H1 (cell line): ENCODE data around the gene ZKSCAN1. TPM values are rescaled to one million over a fixed set of nuclear protein-coding genes. Genes with fewer than 3 reads are reported as not detected.

Experiments
- CHD7 ChIP-seq: fragments of 300-600 bp; sonication (generic); IDR thresholded peaks from 2 replicates; pipeline ENCODE4 v1.7.1; 2012; ENCODE audit warnings: low read length, moderate library complexity, mild to moderate bottlenecking, inconsistent platforms; ENCODE audit not compliant: insufficient replicate concordance
- CREB1 ChIP-seq: IDR thresholded peaks from 2 replicates; pipeline ENCODE4 v1.6.1; 2012; ENCODE audit warnings: inconsistent platforms
- EP300 ChIP-seq, 2 experiments: IDR thresholded peaks; 1 replicate in 1 of 2; 2 replicates in 1 of 2; pipeline ENCODE4 v1.6.1; 2011 to 2012; ENCODE audit warnings: low read depth in 2 of 2, low read length in 2 of 2, mild to moderate bottlenecking in 2 of 2, borderline replicate concordance in 1 of 2, inconsistent platforms in 1 of 2, moderate library complexity in 1 of 2
- KDM5A ChIP-seq: fragments of 200-600 bp; IDR thresholded peaks from 2 replicates; pipeline ENCODE4 v1.7.1; 2012; ENCODE audit warnings: mild to moderate bottlenecking, low read length, inconsistent platforms, mixed read lengths
- RAD21 ChIP-seq, 2 experiments: IDR thresholded peaks in 1 of 2; conservative IDR thresholded peaks in 1 of 2; 2 replicates each; pipeline ENCODE4 v1.6.1; 2011; ENCODE audit warnings: low read depth in 2 of 2, low read length in 2 of 2, improper control_type of control experiment in 1 of 2, inconsistent platforms in 1 of 2, mild to moderate bottlenecking in 1 of 2, moderate library complexity in 1 of 2
- RFX5 ChIP-seq: IDR thresholded peaks from 2 replicates; pipeline ENCODE4 v1.6.1; 2011; ENCODE audit warnings: low read depth, low read length, improper control_type of control experiment, borderline replicate concordance
- SIRT6 ChIP-seq: IDR thresholded peaks from one replicate; pipeline ENCODE4 v1.7.1; 2012; ENCODE audit warnings: low read length, inconsistent platforms
- SP4 ChIP-seq: IDR thresholded peaks from 2 replicates; pipeline ENCODE4 v1.6.1; 2012; ENCODE audit warnings: low read length, inconsistent platforms
- polyA plus RNA-seq, 7 experiments: library from polyadenylated mRNA; depleted of rRNA in 3 of 7; stranded (reverse) in 5 of 7; unstranded in 2 of 7; fragments of >200 nt in 5 of 7; fragments of 200-250 nt in 2 of 7; gene quantifications; 1 replicate in 5 of 7; 2 replicates in 1 of 7; 4 replicates in 1 of 7; pipeline versions ENCODE4 v1.2.1 to v1.2.3, GENCODE V29; 2011 to 2013; ENCODE audit warnings: missing spikeins in 2 of 7, mixed read lengths in 2 of 7
- total RNA-seq: library from RNA; stranded (reverse); fragmentation: NEBNext Ultra II Directional; extraction: Animal tissue kit (Norgen Biotek cat#: 25700); gene quantifications from 2 replicates; pipeline ENCODE4 v1.2.1, GENCODE V29; 2021
- TF ChIP-seq, protein P1 (sequence below): IDR thresholded peaks from 2 replicates; pipeline ENCODE4 v1.6.1; 2012; ENCODE audit warnings: inconsistent platforms

Gene ZKSCAN1
- total and polyA plus RNA-seq, 2 of the 8 experiments (the other 6 are each of a cell fraction or from before 2014, with no cell fraction given) = 8.2 to 40.6 TPM

DNA sequence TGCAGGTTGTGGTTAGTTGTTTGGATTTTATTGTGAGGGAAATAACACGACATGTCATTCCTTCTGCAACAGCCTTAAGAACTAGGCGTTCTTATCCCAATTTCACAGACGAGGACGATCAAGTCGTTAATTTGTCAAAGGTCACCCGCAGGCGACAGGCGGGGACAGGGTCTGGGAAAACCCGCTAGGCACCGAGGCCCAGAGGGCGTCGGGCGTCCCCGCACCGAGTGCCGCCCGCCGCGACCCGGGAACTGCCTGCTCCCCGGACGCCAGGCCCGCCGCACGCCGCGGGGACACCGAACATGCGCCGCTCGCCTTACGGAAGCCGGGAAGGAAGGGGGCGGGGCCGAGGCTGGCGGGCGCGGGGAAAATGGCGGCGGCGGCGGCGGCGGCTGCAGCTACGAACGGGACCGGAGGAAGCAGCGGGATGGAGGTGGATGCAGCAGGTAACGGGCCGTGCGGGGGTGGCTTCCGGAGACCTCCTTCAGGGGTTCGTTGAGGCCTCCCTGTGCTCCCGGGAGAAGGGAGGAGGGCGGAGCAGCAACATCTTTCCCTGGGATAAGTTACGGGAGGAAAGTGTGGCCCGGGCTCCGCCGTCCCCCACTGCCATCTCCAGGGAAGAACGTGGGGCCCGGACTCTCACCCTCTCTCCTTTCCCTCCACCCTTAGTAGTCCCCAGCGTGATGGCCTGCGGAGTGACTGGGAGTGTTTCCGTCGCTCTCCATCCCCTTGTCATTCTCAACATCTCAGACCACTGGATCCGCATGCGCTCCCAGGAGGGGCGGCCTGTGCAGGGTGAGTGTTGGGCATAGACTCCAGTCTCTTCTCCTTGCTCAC is 73.4 kb downstream of the ZKSCAN1 start, which contains the start of gene COPS6 (continued):
- no peak for TF ChIP-seq CHD7
- no peak for TF ChIP-seq CREB1
- no peak for TF ChIP-seq RAD21 (IDR thresholded peaks at IDR 0.05 in 1 of 2, conservative IDR thresholded peaks at IDR 0.05 in 1 of 2; ENCODE audit: low read depth in 2 of 2, low read length in 2 of 2)
- peak; percentile 34; the same call in 1 of the 2 replicates for TF ChIP-seq SP4
- TF ChIP-seq RFX5 = no peak
- peak in 1 of 2 experiments; percentile 13; a peak in 1 of 3 replicates for TF ChIP-seq EP300 (IDR thresholded peaks at IDR 0.05; ENCODE audit: borderline replicate concordance in 1 of 2, low read depth in 2 of 2, low read length in 2 of 2)
- TF ChIP-seq SIRT6 = no peak
- peak; percentile 68; the same call in 1 of the 2 replicates for TF ChIP-seq KDM5A
- TF ChIP-seq, protein P1, sequence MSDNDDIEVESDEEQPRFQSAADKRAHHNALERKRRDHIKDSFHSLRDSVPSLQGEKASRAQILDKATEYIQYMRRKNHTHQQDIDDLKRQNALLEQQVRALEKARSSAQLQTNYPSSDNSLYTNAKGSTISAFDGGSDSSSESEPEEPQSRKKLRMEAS = peak; percentile 94
